H9 (cell line): Measurements from ENCODE around the gene THSD4. TPM values are rescaled to one million over a fixed set of nuclear protein-coding genes. Genes with fewer than 3 reads are reported as not detected.

Source experiments
- DNase-seq: peaks from one replicate; pipeline ENCODE4 v3.0.0-alpha.2; 2017
- H2AFZ ChIP-seq: one replicate; pipeline ENCODE4 v1.6.1; 2013; ENCODE audit warnings: mild to moderate bottlenecking, low read length, control low read depth, moderate library complexity
- H2AK5ac ChIP-seq: 2 replicates; pipeline ENCODE4 v1.6.1; 2013; ENCODE audit warnings: low read length, control low read depth, mixed read lengths; ENCODE audit not compliant: insufficient read length
- H2BK120ac ChIP-seq: one replicate; pipeline ENCODE4 v1.6.1; 2013; ENCODE audit warnings: low read depth, mild to moderate bottlenecking, low read length, control low read depth, inconsistent platforms; ENCODE audit not compliant: poor library complexity, severe bottlenecking
- H2BK12ac ChIP-seq: 2 replicates; pipeline ENCODE4 v1.6.1; 2013; ENCODE audit warnings: low read length, control low read depth, mixed read lengths, low read depth; ENCODE audit not compliant: insufficient read length
- H2BK15ac ChIP-seq: 2 replicates; pipeline ENCODE4 v1.6.1; 2013; ENCODE audit warnings: low read depth, low read length, control low read depth
- H2BK20ac ChIP-seq: one replicate; pipeline ENCODE4 v1.6.1; 2013; ENCODE audit warnings: low read depth, mild to moderate bottlenecking, low read length, control low read depth, inconsistent platforms; ENCODE audit not compliant: poor library complexity, severe bottlenecking
- H2BK5ac ChIP-seq: 2 replicates; pipeline ENCODE4 v1.6.1; 2013; ENCODE audit warnings: low read length, control low read depth, mixed read lengths; ENCODE audit not compliant: insufficient read length
- H3K14ac ChIP-seq: 2 replicates; pipeline ENCODE4 v1.6.1; 2013; ENCODE audit warnings: low read length, control low read depth; ENCODE audit not compliant: insufficient read depth
- H3K18ac ChIP-seq: 2 replicates; pipeline ENCODE4 v1.6.1; 2013; ENCODE audit warnings: low read depth, mild to moderate bottlenecking, mixed read lengths, low read length, control low read depth; ENCODE audit not compliant: insufficient read length
- H3K23ac ChIP-seq: 2 replicates; pipeline ENCODE4 v1.6.1; 2013; ENCODE audit warnings: low read length, control low read depth, mixed read lengths, low read depth; ENCODE audit not compliant: insufficient read length
- H3K23me2 ChIP-seq: 2 replicates; pipeline ENCODE4 v1.6.1; 2013; ENCODE audit warnings: low read depth, mild to moderate bottlenecking, mixed read lengths, low read length, control low read depth; ENCODE audit not compliant: insufficient read length, poor library complexity, severe bottlenecking
- H3K27ac ChIP-seq: 2 replicates; pipeline ENCODE4 v1.5.1; 2013; ENCODE audit warnings: low read length, control low read depth, mixed read lengths, low read depth; ENCODE audit not compliant: insufficient read length
- H3K27me3 ChIP-seq: 2 replicates; pipeline ENCODE4 v1.6.1; 2013; ENCODE audit warnings: low read length, control low read depth, inconsistent platforms; ENCODE audit not compliant: insufficient read depth
- H3K4ac ChIP-seq: 2 replicates; pipeline ENCODE4 v1.6.1; 2013; ENCODE audit warnings: low read depth, mild to moderate bottlenecking, control low read depth, inconsistent platforms, low read length, moderate library complexity
- H3K4me1 ChIP-seq: 2 replicates; pipeline ENCODE4 v1.6.1; 2013; ENCODE audit warnings: low read length, control low read depth, inconsistent platforms; ENCODE audit not compliant: insufficient read depth
- H3K4me2 ChIP-seq: 2 replicates; pipeline ENCODE4 v1.6.1; 2013; ENCODE audit warnings: low read length, control low read depth, mixed read lengths; ENCODE audit not compliant: insufficient read length, insufficient read depth
- H3K56ac ChIP-seq: 2 replicates; pipeline ENCODE4 v1.6.1; 2013; ENCODE audit warnings: low read depth, mild to moderate bottlenecking, mixed read lengths, low read length, control low read depth; ENCODE audit not compliant: insufficient read length
- H3K79me1 ChIP-seq: 2 replicates; pipeline ENCODE4 v1.6.1; 2013; ENCODE audit warnings: low read depth, mild to moderate bottlenecking, moderate library complexity, low read length, control low read depth, inconsistent platforms; ENCODE audit not compliant: insufficient read depth, poor library complexity, severe bottlenecking
- H3K79me2 ChIP-seq: 2 replicates; pipeline ENCODE4 v1.6.1; 2013; ENCODE audit warnings: low read length, control low read depth, inconsistent platforms; ENCODE audit not compliant: insufficient read depth
- H3K9ac ChIP-seq: 2 replicates; pipeline ENCODE4 v1.6.1; 2013; ENCODE audit warnings: low read length, control low read depth, mixed read lengths; ENCODE audit not compliant: insufficient read length; ENCODE audit errors: extremely low read depth
- H3K9me3 ChIP-seq: one replicate; pipeline ENCODE4 v1.6.1; 2013; ENCODE audit warnings: low read depth, low read length, inconsistent platforms; ENCODE audit not compliant: control insufficient read depth
- H3T11ph ChIP-seq: one replicate; pipeline ENCODE4 v1.6.1; 2013; ENCODE audit warnings: mild to moderate bottlenecking, low read length, control low read depth, inconsistent platforms
- H4K20me1 ChIP-seq: one replicate; pipeline ENCODE4 v1.6.1; 2013; ENCODE audit not compliant: control insufficient read depth, insufficient read length, insufficient read depth
- H4K5ac ChIP-seq: 2 replicates; pipeline ENCODE4 v1.6.1; 2013; ENCODE audit warnings: low read depth, mild to moderate bottlenecking, mixed read lengths, low read length, control low read depth; ENCODE audit not compliant: insufficient read length
- H4K8ac ChIP-seq: replicated peaks from 2 replicates; pipeline ENCODE4 v1.6.1; 2013; ENCODE audit warnings: low read length, control low read depth, mixed read lengths, low read depth; ENCODE audit not compliant: insufficient read length
- H4K91ac ChIP-seq: 2 replicates; pipeline ENCODE4 v1.6.1; 2013; ENCODE audit warnings: low read depth, mild to moderate bottlenecking, moderate library complexity, mixed read lengths, low read length, control low read depth; ENCODE audit not compliant: insufficient read length
- H3K27ac Mint-ChIP-seq, 3 experiments: 2 replicates in 2 of 3; 3 replicates in 1 of 3; pipeline ENCODE4 v1.8.0; 2020 to 2021; ENCODE audit warnings: mixed read lengths in 3 of 3, mild to moderate bottlenecking in 1 of 3, moderate library complexity in 1 of 3
- H3K27me3 Mint-ChIP-seq: 2 replicates; pipeline ENCODE4 v1.8.0; 2021; ENCODE audit warnings: low read depth, mild to moderate bottlenecking, moderate library complexity, mixed read lengths
- H3K36me3 Mint-ChIP-seq, 3 experiments: 2 replicates in 2 of 3; 3 replicates in 1 of 3; pipeline ENCODE4 v1.8.0; 2020 to 2021; ENCODE audit warnings: low read depth in 3 of 3, mixed read lengths in 3 of 3; ENCODE audit not compliant: insufficient read depth in 1 of 3
- H3K4me1 Mint-ChIP-seq, 2 experiments: 2 replicates each; pipeline ENCODE4 v1.8.0; 2020; ENCODE audit warnings: mixed read lengths in 2 of 2
- H3K4me3 Mint-ChIP-seq, 2 experiments: 2 replicates in 1 of 2; 3 replicates in 1 of 2; pipeline ENCODE4 v1.8.0; 2020 to 2021; ENCODE audit warnings: mild to moderate bottlenecking in 2 of 2, mixed read lengths in 2 of 2, moderate library complexity in 1 of 2
- H3K9me3 Mint-ChIP-seq, 2 experiments: 2 replicates in 1 of 2; 3 replicates in 1 of 2; pipeline ENCODE4 v1.8.0; 2020; ENCODE audit warnings: mild to moderate bottlenecking in 2 of 2, mixed read lengths in 2 of 2, moderate library complexity in 1 of 2
- WGBS: extraction: QIAGEN DNeasy Blood & Tissue Kit; methylation state at CpG from one replicate; pipeline ENCODE4 v1.1.7; 2013; ENCODE audit warnings: missing lambda C conversion rate, low lambda C conversion rate, mixed read lengths; ENCODE audit not compliant: insufficient read length; ENCODE audit errors: extremely low coverage; 5-methylcytosine and 5-hydroxymethylcytosine counted together
- total RNA-seq: library from RNA; stranded (reverse); gene quantifications from 2 replicates; pipeline ENCODE4 v1.2.1, GENCODE V29; 2021
- TF ChIP-seq, protein P1 (sequence below): fragments of 200-600 bp; sonication (generic); conservative IDR thresholded peaks from 3 replicates; pipeline ENCODE4 v1.8.0; 2021; ENCODE audit warnings: antibody characterized with exemption, mild to moderate bottlenecking

Gene THSD4
- total RNA-seq, 1 experiment from 2014 or later, result 5.5 TPM

DNA sequence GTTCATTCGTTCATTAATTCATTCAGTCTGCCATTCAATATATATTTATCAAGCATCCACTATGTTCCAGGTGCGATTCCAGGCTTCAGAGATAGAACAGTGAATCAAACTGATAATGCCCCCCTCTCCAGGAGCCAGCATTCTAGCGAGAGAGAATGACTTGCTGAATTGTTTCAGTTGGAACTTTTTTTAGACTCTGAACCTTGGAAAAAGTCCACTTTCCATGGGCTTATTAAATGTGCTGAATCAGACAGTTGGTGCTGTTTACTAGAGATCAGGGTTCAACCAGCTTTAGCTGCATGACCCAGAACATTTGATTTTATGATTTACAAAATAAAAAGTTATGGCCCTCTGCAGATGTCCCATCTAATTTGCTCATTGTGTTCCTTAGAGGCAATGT is 213.2 kb downstream of the THSD4 start:
- Histone ChIP-seq H3K23me2 (no peaks in the 10 kb centered on the region), H2BK12ac (no peak overlapping the region), H4K5ac (no peak overlapping the region), H2BK5ac (no peak overlapping the region), H4K20me1 (no peaks in the 10 kb centered on the region), H3K4ac (no peak overlapping the region), H3K23ac (no peak overlapping the region), H2AK5ac (no peak overlapping the region), H3K9me3 (no peaks in the 10 kb centered on the region), H4K8ac (no peak overlapping the region), H3K9ac (no peak overlapping the region), H3K14ac (no peak overlapping the region), H3K79me2 (no peaks in the 10 kb centered on the region), H3K27ac (no peak overlapping the region), H3K4me2 (no peak overlapping the region), H2AFZ (no peak overlapping the region), H3K27me3 (no peaks in the 10 kb centered on the region), H3K4me1 (peaks cover 5% of the 10 kb centered on the region; the same call in 1 of the 2 replicates), H3K56ac (no peak overlapping the region), H2BK15ac (no peak overlapping the region), H3K79me1 (no peaks in the 10 kb centered on the region), H2BK20ac (no peak overlapping the region), H4K91ac (no peak overlapping the region), H3K18ac (no peak overlapping the region), H3T11ph (no peak overlapping the region), H2BK120ac (no peak overlapping the region)
- DNase-seq, result no peak
- Mint-ChIP-seq H3K27ac (no peak overlapping the region), H3K9me3 (no peaks in the 10 kb centered on the region), H3K27me3 (no peaks in the 10 kb centered on the region; the same call in none of the 2 replicates), H3K36me3 (no peaks in the 10 kb centered on the region), H3K4me1 (peaks cover 23 to 26% of the 10 kb centered on the region in 2 experiments), H3K4me3 (no peak overlapping the region)
- TF ChIP-seq, protein P1, sequence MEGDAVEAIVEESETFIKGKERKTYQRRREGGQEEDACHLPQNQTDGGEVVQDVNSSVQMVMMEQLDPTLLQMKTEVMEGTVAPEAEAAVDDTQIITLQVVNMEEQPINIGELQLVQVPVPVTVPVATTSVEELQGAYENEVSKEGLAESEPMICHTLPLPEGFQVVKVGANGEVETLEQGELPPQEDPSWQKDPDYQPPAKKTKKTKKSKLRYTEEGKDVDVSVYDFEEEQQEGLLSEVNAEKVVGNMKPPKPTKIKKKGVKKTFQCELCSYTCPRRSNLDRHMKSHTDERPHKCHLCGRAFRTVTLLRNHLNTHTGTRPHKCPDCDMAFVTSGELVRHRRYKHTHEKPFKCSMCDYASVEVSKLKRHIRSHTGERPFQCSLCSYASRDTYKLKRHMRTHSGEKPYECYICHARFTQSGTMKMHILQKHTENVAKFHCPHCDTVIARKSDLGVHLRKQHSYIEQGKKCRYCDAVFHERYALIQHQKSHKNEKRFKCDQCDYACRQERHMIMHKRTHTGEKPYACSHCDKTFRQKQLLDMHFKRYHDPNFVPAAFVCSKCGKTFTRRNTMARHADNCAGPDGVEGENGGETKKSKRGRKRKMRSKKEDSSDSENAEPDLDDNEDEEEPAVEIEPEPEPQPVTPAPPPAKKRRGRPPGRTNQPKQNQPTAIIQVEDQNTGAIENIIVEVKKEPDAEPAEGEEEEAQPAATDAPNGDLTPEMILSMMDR, result no peak
- no CpG with 5 or more reads among the region's 3 CpGs for WGBS
